ENCODE results near the gene EEF2K. TPM values are rescaled to one million over a fixed set of nuclear protein-coding genes. Genes with fewer than 3 reads are reported as not detected.
A peak's percentile ranks its signal among the peaks of the same experiment; 100 is the strongest.

EEF2K gene
- total and polyA plus RNA-seq, 2 of the 13 experiments (the other 11 are each of a cell fraction or from before 2014, with no cell fraction given): 22.0 to 23.8 TPM

- peak; percentile 78 for TF ChIP-seq ZNF770 (CRISPR knock-in tag; IDR thresholded peaks at IDR 0.05)
- no peak for TF ChIP-seq RFX1 (IDR thresholded peaks at IDR 0.05)
- peak; percentile 91 for TF ChIP-seq ZBTB7B (CRISPR knock-in tag; IDR thresholded peaks at IDR 0.05)
- TF ChIP-seq ZNF746 (CRISPR knock-in tag; IDR thresholded peaks at IDR 0.05): peak; percentile 62; the same call in 1 of the 2 replicates
- peak; percentile 67 for TF ChIP-seq TEAD3 (CRISPR knock-in tag; optimal IDR thresholded peaks at IDR 0.05; ENCODE audit: borderline replicate concordance)
- TF ChIP-seq ATAD3A (CRISPR knock-in tag; IDR thresholded peaks at IDR 0.05): 0 out of 2 replicates have a peak, but pooled peaks have one; percentile 65
- no peak for TF ChIP-seq FOXO4 (CRISPR knock-in tag; conservative IDR thresholded peaks at IDR 0.05)
- TF ChIP-seq TCF12 (IDR thresholded peaks at IDR 0.05): no peak
- peak; percentile 94 for TF ChIP-seq TCF12 (CRISPR knock-in tag; IDR thresholded peaks at IDR 0.05)
- 0 out of 2 replicates have a peak, but pooled peaks have one; percentile 70 for TF ChIP-seq FUBP1 (CRISPR knock-in tag; IDR thresholded peaks at IDR 0.05; ENCODE audit: borderline replicate concordance)
- no peak for TF ChIP-seq GZF1 (CRISPR knock-in tag; IDR thresholded peaks at IDR 0.05)
- TF ChIP-seq ZNF335 (CRISPR knock-in tag; IDR thresholded peaks at IDR 0.05): no peak
- peak; percentile 75; the same call in 1 of the 2 replicates for TF ChIP-seq ZBTB3 (CRISPR knock-in tag; IDR thresholded peaks at IDR 0.05; ENCODE audit: borderline replicate concordance, low read depth)
- peak; percentile 96 for TF ChIP-seq ZNF225 (CRISPR knock-in tag; IDR thresholded peaks at IDR 0.05)
- TF ChIP-seq ZNF687 (CRISPR knock-in tag; IDR thresholded peaks at IDR 0.05): peak; percentile 96
- peak; percentile 97 for TF ChIP-seq EEA1 (CRISPR knock-in tag; IDR thresholded peaks at IDR 0.05; ENCODE audit: borderline replicate concordance)
- peak; percentile 57; the same call in 1 of the 2 replicates for TF ChIP-seq ELF3 (CRISPR knock-in tag; IDR thresholded peaks at IDR 0.05)
- TF ChIP-seq ZNF570 (CRISPR knock-in tag; IDR thresholded peaks at IDR 0.05; ENCODE audit: borderline replicate concordance): no peak
- TF ChIP-seq ZNF484 (CRISPR knock-in tag; IDR thresholded peaks at IDR 0.05; ENCODE audit: borderline replicate concordance, low read depth): 0 out of 2 replicates have a peak, but pooled peaks have one; percentile 65
- TF ChIP-seq SCMH1 (CRISPR knock-in tag; IDR thresholded peaks at IDR 0.05; ENCODE audit: borderline replicate concordance): no peak
- no peak for TF ChIP-seq SETDB1 (CRISPR knock-in tag; IDR thresholded peaks at IDR 0.05; ENCODE audit: borderline replicate concordance)
Observed at GRCh38 chr16:22190081-22190775, 15.8 kb upstream of the EEF2K start (continued).

Data from HepG2 (cell line).